Measurements from ENCODE around the gene LMTK2.

The LMTK2 gene

GRCh38 chr7:98138672-98139071, 32.0 kb downstream of the LMTK2 start:
- DNase-seq = no peak

- DNase-seq = no peak
Observed at GRCh38 chr7:98142658-98143057, 36.0 kb downstream of the LMTK2 start.

- no peak for DNase-seq
Observed at GRCh38 chr7:98148607-98149006, 41.9 kb downstream of the LMTK2 start.

GRCh38 chr7:98149116-98149692, 42.5 kb downstream of the LMTK2 start:
- no peak for DNase-seq

- no peak for DNase-seq
Observed at GRCh38 chr7:98151884-98152283, 45.2 kb downstream of the LMTK2 start.

- DNase-seq = no peak
Observed at GRCh38 chr7:98156700-98157099, 50.0 kb downstream of the LMTK2 start.

GRCh38 chr7:98157761-98158160, 51.1 kb downstream of the LMTK2 start:
- no peak for DNase-seq

- DNase-seq = no peak
Observed at GRCh38 chr7:98162758-98163157, 56.1 kb downstream of the LMTK2 start.

- DNase-seq = no peak
Observed at GRCh38 chr7:98163269-98163668, 56.6 kb downstream of the LMTK2 start.

GRCh38 chr7:98163704-98164494, 57.2 kb downstream of the LMTK2 start:
- peak; percentile 3 for DNase-seq

GRCh38 chr7:98165827-98166667, 59.4 kb downstream of the LMTK2 start:
- peak; percentile 47 for DNase-seq

GRCh38 chr7:98166668-98166970, 60.0 kb downstream of the LMTK2 start:
- DNase-seq = no peak

GRCh38 chr7:98167653-98168052, 61.0 kb downstream of the LMTK2 start:
- DNase-seq = no peak

GRCh38 chr7:98168181-98168903, 61.7 kb downstream of the LMTK2 start:
- peak; percentile 41 for DNase-seq

- no peak for DNase-seq
Observed at GRCh38 chr7:98168904-98169621, 62.4 kb downstream of the LMTK2 start.

GRCh38 chr7:98170966-98171365, 64.3 kb downstream of the LMTK2 start:
- no peak for DNase-seq

GRCh38 chr7:98171449-98171848, 64.8 kb downstream of the LMTK2 start:
- no peak for DNase-seq

- DNase-seq = no peak
Observed at GRCh38 chr7:98174334-98175259, 67.9 kb downstream of the LMTK2 start.

GRCh38 chr7:98175260-98175940, 68.7 kb downstream of the LMTK2 start:
- no peak for DNase-seq

GRCh38 chr7:98177553-98177952, 70.9 kb downstream of the LMTK2 start:
- no peak for DNase-seq

- DNase-seq = no peak
Observed at GRCh38 chr7:98178321-98178720, 71.7 kb downstream of the LMTK2 start.
